Upper lobe of left lung (tissue), 4 donors: Measurements from ENCODE around the gene LRRC56.
A peak's percentile ranks its signal among the peaks of the same experiment; 100 is the strongest.

ENCODE experiments used
- CTCF ChIP-seq, 6 experiments: fragments of 450-650 bp in 4 of 6; fragments of 200-600 bp in 2 of 6; sonication (generic) in 2 of 6; IDR thresholded peaks; one replicate each; pipeline ENCODE4 v1.5.1; 2016 to 2019; ENCODE audit warnings: antibody characterized with exemption in 6 of 6
- POLR2AphosphoS5 ChIP-seq, 2 donors: sonication (generic); formaldehyde crosslinking; IDR thresholded peaks; one replicate each; pipeline ENCODE4 v1.5.1; 2017; ENCODE audit warnings: antibody characterized with exemption in 2 of 2

- no peak for TF ChIP-seq CTCF (IDR thresholded peaks at IDR 0.05)
- peak in 1 of 2 donors; percentile 71 for TF ChIP-seq POLR2AphosphoS5 (IDR thresholded peaks at IDR 0.05)
Observed at GRCh38 chr11:535519-536454, 1.5 kb upstream of the LRRC56 start, which contains the start of gene HRAS.
